K562 (cell line): ENCODE results near the gene FBXO28. TPM values are rescaled to one million over a fixed set of nuclear protein-coding genes. Genes with fewer than 3 reads are reported as not detected.

Experiments used
- BRD4 ChIP-seq: fragments of 200-600 bp; sonication (generic); IDR thresholded peaks from 2 replicates; pipeline ENCODE4 v1.6.1; 2017; ENCODE audit warnings: inconsistent platforms
- CBX5 ChIP-seq: IDR thresholded peaks from 2 replicates; pipeline ENCODE4 v1.6.1; 2014; ENCODE audit warnings: low read depth, borderline replicate concordance
- CREBBP ChIP-seq: IDR thresholded peaks from one replicate; pipeline ENCODE4 v1.6.1; 2012; ENCODE audit warnings: low read depth, mild to moderate bottlenecking, control low read depth, inconsistent platforms, low read length
- HMG20B ChIP-seq: fragments of 250-450 bp; sonication (Bioruptor Pico); IDR thresholded peaks from 2 replicates; pipeline ENCODE4 v1.5.0; 2021; ENCODE audit warnings: mild to moderate bottlenecking
- KLF10 ChIP-seq: fragments of 250-450 bp; sonication (Bioruptor Pico); IDR thresholded peaks from 2 replicates; pipeline ENCODE4 v1.6.1; 2021; ENCODE audit warnings: matching md5 sums
- MAFK ChIP-seq: IDR thresholded peaks from 2 replicates; pipeline ENCODE4 v1.6.1; 2011; ENCODE audit warnings: low read length, improper control_type of control experiment
- NFE2 ChIP-seq: IDR thresholded peaks from 2 replicates; pipeline ENCODE4 v1.6.1; 2014; ENCODE audit warnings: antibody characterized with exemption, low read depth
- RBM14 ChIP-seq: fragments of 200-400 bp; formaldehyde crosslinking; IDR thresholded peaks from 2 replicates; pipeline ENCODE4 v1.6.1; 2018; ENCODE audit warnings: low read depth, mild to moderate bottlenecking, low read length, moderate library complexity, borderline replicate concordance; ENCODE audit not compliant: insufficient read depth
- SIN3A ChIP-seq, 2 experiments: fragments of 150-350 bp in 1 of 2; IDR thresholded peaks; 2 replicates each; pipeline ENCODE4 v1.6.1; 2011 to 2016; ENCODE audit warnings: borderline replicate concordance in 2 of 2, low read depth in 2 of 2, low read length in 2 of 2, mild to moderate bottlenecking in 2 of 2, moderate library complexity in 2 of 2; ENCODE audit not compliant: control insufficient read depth in 1 of 2
- SMARCB1 ChIP-seq: IDR thresholded peaks from 2 replicates; pipeline ENCODE4 v1.6.1; 2011; ENCODE audit warnings: improper control_type of control experiment, low read depth; ENCODE audit not compliant: insufficient read length
- TAF9B ChIP-seq: fragments of 450-650 bp; IDR thresholded peaks from 2 replicates; pipeline ENCODE4 v1.6.1; 2018; ENCODE audit warnings: mild to moderate bottlenecking; ENCODE audit not compliant: partially characterized antibody
- TOE1 ChIP-seq, 2 experiments: fragments of 450-650 bp in 1 of 2; sonication (generic) in 1 of 2; formaldehyde crosslinking in 1 of 2; IDR thresholded peaks; 2 replicates each; pipeline versions ENCODE4 v1.7.1 to v1.8.0; 2016 to 2022; ENCODE audit warnings: borderline replicate concordance in 2 of 2, mild to moderate bottlenecking in 2 of 2, antibody characterized with exemption in 1 of 2, inconsistent platforms in 1 of 2, low read depth in 1 of 2, missing genetic modification reagents in 1 of 2, moderate library complexity in 1 of 2
- ZNF174 ChIP-seq: fragments of 250-450 bp; sonication (Bioruptor Pico); IDR thresholded peaks from 2 replicates; pipeline ENCODE4 v1.4.0; 2020; ENCODE audit warnings: mild to moderate bottlenecking
- ZNF232 ChIP-seq: sonication (generic); formaldehyde crosslinking; IDR thresholded peaks from 2 replicates; pipeline ENCODE4 v1.8.0; 2022; ENCODE audit warnings: mild to moderate bottlenecking, missing genetic modification reagents
- ZNF696 ChIP-seq: fragments of 250-450 bp; sonication (Bioruptor Pico); conservative IDR thresholded peaks from 2 replicates; pipeline ENCODE4 v1.4.0; 2020; ENCODE audit warnings: mild to moderate bottlenecking, moderate library complexity
- polyA plus RNA-seq, 8 experiments: library from polyadenylated mRNA; depleted of rRNA in 4 of 8; stranded (reverse) in 5 of 8; unstranded in 3 of 8; fragments of >200 nt; fragmentation: Nextera tagmentation in 2 of 8; fragmentation: Illumina TruSeq in 1 of 8; extraction: Ambion mirVana in 2 of 8; extraction: Trizol in 1 of 8; gene quantifications; 2 replicates each; pipeline versions ENCODE4 v1.2.1 to v1.2.3, GENCODE V29; 2011 to 2014; ENCODE audit warnings: inconsistent platforms in 1 of 8, missing spikeins in 1 of 8
- total RNA-seq, 7 experiments: library from RNA; depleted of rRNA in 6 of 7; stranded (reverse); fragments of >200 nt in 6 of 7; fragmentation: Illumina TruSeq in 2 of 7; extraction: Trizol in 2 of 7; gene quantifications; 2 replicates each; pipeline versions ENCODE4 v1.2.1 to v1.2.3, GENCODE V29; 2011 to 2021; ENCODE audit warnings: low replicate concordance in 1 of 7
- TF ChIP-seq, protein P1 (sequence below): sonication (generic); formaldehyde crosslinking; IDR thresholded peaks from 2 replicates; pipeline ENCODE4 v1.4.0; 2020; ENCODE audit warnings: mild to moderate bottlenecking, missing genetic modification reagents
- TF ChIP-seq, protein P2 (sequence below): sonication (generic); formaldehyde crosslinking; IDR thresholded peaks from 2 replicates; pipeline ENCODE4 v1.8.0; 2023; ENCODE audit warnings: mild to moderate bottlenecking, missing genetic modification reagents
- TF ChIP-seq, protein P3 (sequence below): fragments of 450-650 bp; IDR thresholded peaks from 2 replicates; pipeline ENCODE4 v1.6.1; 2016; ENCODE audit warnings: mild to moderate bottlenecking
- TF ChIP-seq, protein P4 (sequence below): sonication (generic); formaldehyde crosslinking; IDR thresholded peaks from 2 replicates; pipeline ENCODE4 v1.8.1; 2023; ENCODE audit warnings: mild to moderate bottlenecking, missing genetic modification reagents
- TF ChIP-seq, protein P5 (sequence below): sonication (generic); formaldehyde crosslinking; IDR thresholded peaks from 2 replicates; pipeline ENCODE4 v1.5.0; 2020; ENCODE audit warnings: missing genetic modification reagents

The FBXO28 gene
- total and polyA plus RNA-seq, 9 of the 15 experiments (the other 6 are each of a cell fraction or from before 2014, with no cell fraction given) = 4.1 to 34.8 (median 25.3) TPM

DNA sequence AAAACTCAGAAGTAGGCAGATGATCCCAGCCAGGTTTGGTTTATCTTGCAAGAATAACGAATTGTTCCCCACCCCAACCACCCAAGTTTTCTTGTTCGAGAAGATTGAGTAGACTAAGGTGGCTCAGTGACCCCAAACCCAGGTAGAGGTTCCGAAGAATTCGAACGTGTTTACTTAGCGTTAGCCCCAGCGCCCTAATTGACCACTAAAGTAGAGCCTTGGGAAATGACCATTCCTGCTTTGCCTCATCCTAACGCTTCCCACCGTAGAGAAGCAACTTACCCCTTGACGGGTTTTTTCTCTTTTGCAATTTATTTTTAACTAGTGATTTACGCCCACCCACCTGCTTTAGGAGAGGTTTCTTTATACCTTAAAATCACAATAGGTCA, 870 bp downstream of the FBXO28 start (continued):
- TF ChIP-seq, protein P1, sequence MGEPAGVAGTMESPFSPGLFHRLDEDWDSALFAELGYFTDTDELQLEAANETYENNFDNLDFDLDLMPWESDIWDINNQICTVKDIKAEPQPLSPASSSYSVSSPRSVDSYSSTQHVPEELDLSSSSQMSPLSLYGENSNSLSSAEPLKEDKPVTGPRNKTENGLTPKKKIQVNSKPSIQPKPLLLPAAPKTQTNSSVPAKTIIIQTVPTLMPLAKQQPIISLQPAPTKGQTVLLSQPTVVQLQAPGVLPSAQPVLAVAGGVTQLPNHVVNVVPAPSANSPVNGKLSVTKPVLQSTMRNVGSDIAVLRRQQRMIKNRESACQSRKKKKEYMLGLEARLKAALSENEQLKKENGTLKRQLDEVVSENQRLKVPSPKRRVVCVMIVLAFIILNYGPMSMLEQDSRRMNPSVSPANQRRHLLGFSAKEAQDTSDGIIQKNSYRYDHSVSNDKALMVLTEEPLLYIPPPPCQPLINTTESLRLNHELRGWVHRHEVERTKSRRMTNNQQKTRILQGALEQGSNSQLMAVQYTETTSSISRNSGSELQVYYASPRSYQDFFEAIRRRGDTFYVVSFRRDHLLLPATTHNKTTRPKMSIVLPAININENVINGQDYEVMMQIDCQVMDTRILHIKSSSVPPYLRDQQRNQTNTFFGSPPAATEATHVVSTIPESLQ (CRISPR knock-in tag) = no peak
- no peak for TF ChIP-seq BRD4
- TF ChIP-seq SMARCB1 = no peak
- no peak for TF ChIP-seq CBX5
- TF ChIP-seq TAF9B = peak; percentile 12
- TF ChIP-seq KLF10 (CRISPR knock-in tag) = no peak
- TF ChIP-seq RBM14 = no peak
- TF ChIP-seq, protein P2, sequence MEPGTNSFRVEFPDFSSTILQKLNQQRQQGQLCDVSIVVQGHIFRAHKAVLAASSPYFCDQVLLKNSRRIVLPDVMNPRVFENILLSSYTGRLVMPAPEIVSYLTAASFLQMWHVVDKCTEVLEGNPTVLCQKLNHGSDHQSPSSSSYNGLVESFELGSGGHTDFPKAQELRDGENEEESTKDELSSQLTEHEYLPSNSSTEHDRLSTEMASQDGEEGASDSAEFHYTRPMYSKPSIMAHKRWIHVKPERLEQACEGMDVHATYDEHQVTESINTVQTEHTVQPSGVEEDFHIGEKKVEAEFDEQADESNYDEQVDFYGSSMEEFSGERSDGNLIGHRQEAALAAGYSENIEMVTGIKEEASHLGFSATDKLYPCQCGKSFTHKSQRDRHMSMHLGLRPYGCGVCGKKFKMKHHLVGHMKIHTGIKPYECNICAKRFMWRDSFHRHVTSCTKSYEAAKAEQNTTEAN = no peak
- TF ChIP-seq ZNF696 (CRISPR knock-in tag) = no peak
- TF ChIP-seq NFE2 = no peak
- no peak for TF ChIP-seq MAFK
- TF ChIP-seq HMG20B (CRISPR knock-in tag) = no peak
- TF ChIP-seq ZNF174 = no peak
- TF ChIP-seq CREBBP = no peak
- TF ChIP-seq, protein P3, sequence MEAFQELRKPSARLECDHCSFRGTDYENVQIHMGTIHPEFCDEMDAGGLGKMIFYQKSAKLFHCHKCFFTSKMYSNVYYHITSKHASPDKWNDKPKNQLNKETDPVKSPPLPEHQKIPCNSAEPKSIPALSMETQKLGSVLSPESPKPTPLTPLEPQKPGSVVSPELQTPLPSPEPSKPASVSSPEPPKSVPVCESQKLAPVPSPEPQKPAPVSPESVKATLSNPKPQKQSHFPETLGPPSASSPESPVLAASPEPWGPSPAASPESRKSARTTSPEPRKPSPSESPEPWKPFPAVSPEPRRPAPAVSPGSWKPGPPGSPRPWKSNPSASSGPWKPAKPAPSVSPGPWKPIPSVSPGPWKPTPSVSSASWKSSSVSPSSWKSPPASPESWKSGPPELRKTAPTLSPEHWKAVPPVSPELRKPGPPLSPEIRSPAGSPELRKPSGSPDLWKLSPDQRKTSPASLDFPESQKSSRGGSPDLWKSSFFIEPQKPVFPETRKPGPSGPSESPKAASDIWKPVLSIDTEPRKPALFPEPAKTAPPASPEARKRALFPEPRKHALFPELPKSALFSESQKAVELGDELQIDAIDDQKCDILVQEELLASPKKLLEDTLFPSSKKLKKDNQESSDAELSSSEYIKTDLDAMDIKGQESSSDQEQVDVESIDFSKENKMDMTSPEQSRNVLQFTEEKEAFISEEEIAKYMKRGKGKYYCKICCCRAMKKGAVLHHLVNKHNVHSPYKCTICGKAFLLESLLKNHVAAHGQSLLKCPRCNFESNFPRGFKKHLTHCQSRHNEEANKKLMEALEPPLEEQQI = no peak
- peak in 1 of 2 experiments; percentile 43; a peak in 1 of 4 replicates for TF ChIP-seq SIN3A (IDR thresholded peaks at IDR 0.05; ENCODE audit: borderline replicate concordance in 2 of 2, control insufficient read depth in 1 of 2, low read depth in 2 of 2, low read length in 2 of 2)
- TF ChIP-seq, protein P4, sequence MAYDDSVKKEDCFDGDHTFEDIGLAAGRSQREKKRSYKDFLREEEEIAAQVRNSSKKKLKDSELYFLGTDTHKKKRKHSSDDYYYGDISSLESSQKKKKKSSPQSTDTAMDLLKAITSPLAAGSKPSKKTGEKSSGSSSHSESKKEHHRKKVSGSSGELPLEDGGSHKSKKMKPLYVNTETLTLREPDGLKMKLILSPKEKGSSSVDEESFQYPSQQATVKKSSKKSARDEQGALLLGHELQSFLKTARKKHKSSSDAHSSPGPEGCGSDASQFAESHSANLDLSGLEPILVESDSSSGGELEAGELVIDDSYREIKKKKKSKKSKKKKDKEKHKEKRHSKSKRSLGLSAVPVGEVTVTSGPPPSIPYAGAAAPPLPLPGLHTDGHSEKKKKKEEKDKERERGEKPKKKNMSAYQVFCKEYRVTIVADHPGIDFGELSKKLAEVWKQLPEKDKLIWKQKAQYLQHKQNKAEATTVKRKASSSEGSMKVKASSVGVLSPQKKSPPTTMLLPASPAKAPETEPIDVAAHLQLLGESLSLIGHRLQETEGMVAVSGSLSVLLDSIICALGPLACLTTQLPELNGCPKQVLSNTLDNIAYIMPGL = no peak
- TF ChIP-seq TOE1 (IDR thresholded peaks at IDR 0.05; ENCODE audit: borderline replicate concordance) = no peak
- TF ChIP-seq TOE1 (CRISPR knock-in tag; IDR thresholded peaks at IDR 0.05; ENCODE audit: borderline replicate concordance, low read depth) = no peak
- no peak for TF ChIP-seq ZNF232 (CRISPR knock-in tag)
- TF ChIP-seq, protein P5, sequence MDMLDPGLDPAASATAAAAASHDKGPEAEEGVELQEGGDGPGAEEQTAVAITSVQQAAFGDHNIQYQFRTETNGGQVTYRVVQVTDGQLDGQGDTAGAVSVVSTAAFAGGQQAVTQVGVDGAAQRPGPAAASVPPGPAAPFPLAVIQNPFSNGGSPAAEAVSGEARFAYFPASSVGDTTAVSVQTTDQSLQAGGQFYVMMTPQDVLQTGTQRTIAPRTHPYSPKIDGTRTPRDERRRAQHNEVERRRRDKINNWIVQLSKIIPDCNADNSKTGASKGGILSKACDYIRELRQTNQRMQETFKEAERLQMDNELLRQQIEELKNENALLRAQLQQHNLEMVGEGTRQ (CRISPR knock-in tag) = no peak
